BLaER1 (cell line): Measurements from ENCODE around the gene FOXN3.

Experiments used
- H3K27ac ChIP-seq: shearing (Covaris generic); formaldehyde crosslinking; 2 replicates; pipeline ENCODE4 v1.8.1; 2022
- H3K27me3 ChIP-seq: shearing (Covaris generic); formaldehyde crosslinking; 2 replicates; pipeline ENCODE4 v1.8.1; 2022
- H3K36me3 ChIP-seq: shearing (Covaris generic); formaldehyde crosslinking; 2 replicates; pipeline ENCODE4 v1.8.1; 2022
- H3K4me1 ChIP-seq: shearing (Covaris generic); formaldehyde crosslinking; 2 replicates; pipeline ENCODE4 v1.8.1; 2022
- H3K4me2 ChIP-seq: shearing (Covaris generic); formaldehyde crosslinking; 2 replicates; pipeline ENCODE4 v1.8.1; 2022
- H3K4me3 ChIP-seq: shearing (Covaris generic); formaldehyde crosslinking; 2 replicates; pipeline ENCODE4 v1.8.1; 2022
- H3K9ac ChIP-seq: shearing (Covaris generic); formaldehyde crosslinking; 2 replicates; pipeline ENCODE4 v1.8.1; 2022
- H3K9me3 ChIP-seq: shearing (Covaris generic); formaldehyde crosslinking; 2 replicates; pipeline ENCODE4 v1.8.1; 2022
- H4K20me1 ChIP-seq: shearing (Covaris generic); formaldehyde crosslinking; 2 replicates; pipeline ENCODE4 v1.8.1; 2022
- Cebpa-rat ChIP-seq: shearing (Covaris generic); IDR thresholded peaks from 2 replicates; pipeline ENCODE4 v1.8.1; 2022

FOXN3 gene

DNA sequence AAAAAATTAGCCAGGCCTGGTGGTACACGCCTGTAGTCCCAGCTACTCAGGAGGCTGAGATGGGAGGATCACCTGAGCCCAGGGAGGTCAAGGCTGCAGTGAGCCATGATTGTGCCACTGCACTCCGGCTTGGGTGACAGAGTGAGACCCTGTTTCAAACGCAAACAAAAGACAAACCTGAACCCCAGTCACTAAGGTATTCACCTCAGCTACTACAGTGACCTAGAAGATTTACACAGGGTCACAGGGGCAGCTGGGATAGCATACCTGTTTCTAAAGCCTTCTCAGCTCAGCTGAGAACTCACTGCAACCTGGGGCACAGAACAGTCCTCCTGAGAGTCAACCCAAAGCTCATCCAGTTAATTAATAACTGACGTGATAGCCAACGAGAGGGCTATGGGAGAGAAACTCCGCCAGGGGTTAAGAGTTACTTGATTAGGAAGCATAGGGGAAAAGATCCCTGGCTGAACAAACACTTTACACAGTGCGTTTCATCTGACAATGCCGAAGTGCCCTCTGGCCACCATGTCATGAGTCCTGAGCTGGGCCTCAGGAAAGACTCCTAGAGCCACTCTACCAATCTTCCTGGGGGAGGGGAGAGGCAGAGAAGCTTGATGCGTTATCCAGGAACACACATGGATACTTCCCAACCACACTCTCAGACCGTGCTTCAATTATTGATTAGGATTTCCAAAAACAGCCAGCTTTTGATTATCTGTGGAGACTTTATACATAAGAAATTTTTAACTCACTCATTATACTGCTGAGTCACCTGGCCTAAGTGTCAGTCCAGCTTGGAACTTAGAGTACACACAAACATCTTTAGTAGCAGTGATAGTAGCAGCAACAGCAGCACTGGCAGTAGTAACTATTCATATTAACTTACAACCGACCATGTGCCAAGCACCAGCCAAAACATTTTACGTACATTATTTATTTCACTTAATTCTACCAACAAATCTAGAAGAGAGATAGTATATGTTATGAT lies 48.2 kb downstream of the FOXN3 start:
- Histone ChIP-seq H3K9ac (no peak overlapping the region), H3K27ac (peak overlapping the region; percentile 39; the same call in 1 of the 2 replicates)

DNA sequence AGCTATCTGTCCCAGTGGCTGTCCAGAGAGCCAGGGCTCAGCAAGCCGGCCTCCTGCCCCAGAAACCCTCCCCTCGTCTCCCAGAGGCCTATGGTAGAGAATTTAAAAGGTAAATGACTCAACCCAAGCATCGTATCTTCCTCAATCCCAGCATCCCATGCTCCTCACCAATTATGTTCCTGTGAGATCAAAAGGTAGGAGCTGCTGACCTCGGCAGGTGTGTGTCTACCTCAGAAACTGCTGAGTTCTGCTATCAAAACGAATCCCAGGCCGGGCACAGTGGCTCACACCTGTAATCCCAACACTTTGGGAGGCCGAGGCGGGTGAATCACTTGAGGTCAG lies 49.3 kb downstream of the FOXN3 start:
- H3K9ac ChIP-seq: no peak overlapping the region
- peaks cover 17% of the 10 kb centered on the region; the same call in 1 of the 2 replicates for H3K9me3 ChIP-seq
- H3K4me1 ChIP-seq: peaks cover 96% of the 10 kb centered on the region
- H3K4me2 ChIP-seq: peak overlapping the region; percentile 95
- H3K4me3 ChIP-seq: no peak overlapping the region
- peaks cover 23% of the 10 kb centered on the region for H3K36me3 ChIP-seq
- no peak for TF ChIP-seq Cebpa-rat
- H4K20me1 ChIP-seq: peaks cover 11% of the 10 kb centered on the region; the same call in 1 of the 2 replicates
- no peaks in the 10 kb centered on the region for H3K27me3 ChIP-seq
- H3K27ac ChIP-seq: peak overlapping the region; percentile 40

More for the DNA sequence above, 48.2 kb downstream of the FOXN3 start:
- Histone ChIP-seq H4K20me1 (peaks cover 11% of the 10 kb centered on the region; the same call in 1 of the 2 replicates), H3K9me3 (peaks cover 17% of the 10 kb centered on the region; the same call in 1 of the 2 replicates), H3K36me3 (peaks cover 23% of the 10 kb centered on the region), H3K4me1 (peaks cover 94% of the 10 kb centered on the region), H3K4me3 (no peak overlapping the region), H3K4me2 (no peak overlapping the region), H3K27me3 (no peaks in the 10 kb centered on the region)
- no peak for TF ChIP-seq Cebpa-rat

DNA sequence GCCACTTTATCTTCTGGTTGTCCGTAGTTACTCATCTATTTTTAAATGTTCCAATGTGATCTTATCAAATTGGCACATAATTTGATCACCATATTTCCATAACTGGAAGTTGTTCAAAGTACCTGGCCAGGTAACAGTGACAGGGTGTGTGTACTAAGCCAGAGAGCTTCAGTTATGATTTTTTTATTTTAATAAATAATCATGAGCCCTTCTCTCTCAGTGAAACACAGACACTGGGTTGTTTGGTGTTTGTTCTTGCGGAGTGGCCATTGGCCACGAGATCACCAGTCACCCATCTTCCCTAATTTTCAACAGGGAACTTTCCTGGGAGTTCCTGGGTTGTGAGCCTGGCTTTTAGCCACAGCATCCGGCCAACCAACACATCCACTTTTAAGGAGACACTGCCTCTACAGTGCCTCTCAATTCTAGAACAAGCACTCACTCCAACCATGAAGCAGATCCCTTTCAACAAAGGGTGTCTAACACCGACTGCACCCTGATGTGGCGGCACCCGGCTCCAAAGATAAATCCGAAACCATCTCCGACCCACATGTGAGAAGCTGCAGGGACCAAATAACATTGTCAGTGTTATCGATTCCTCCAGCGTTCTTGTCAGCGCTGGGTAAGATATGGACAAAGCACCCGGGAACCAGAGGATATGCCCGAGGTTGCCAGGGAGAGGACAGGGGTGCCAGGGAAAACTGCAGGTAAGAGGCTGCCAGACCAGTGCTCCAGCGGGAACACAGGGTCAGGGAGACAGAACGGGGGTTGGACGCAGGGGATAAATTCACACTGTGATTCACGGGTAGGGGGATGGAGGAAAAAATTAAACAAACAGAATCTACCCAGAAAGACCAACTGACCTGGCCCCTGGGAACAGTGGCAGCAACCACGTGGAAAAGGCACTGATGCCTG lies 49.9 kb downstream of the FOXN3 start:
- no peak overlapping the region for H3K4me3 ChIP-seq
- H3K27ac ChIP-seq: peak overlapping the region; percentile 40
- no peak overlapping the region; the same call in 1 of the 2 replicates for H3K9ac ChIP-seq
- H3K9me3 ChIP-seq: peaks cover 17% of the 10 kb centered on the region; the same call in 1 of the 2 replicates
- no peak for TF ChIP-seq Cebpa-rat
- peaks cover 91% of the 10 kb centered on the region for H3K4me1 ChIP-seq
- H3K27me3 ChIP-seq: no peaks in the 10 kb centered on the region
- peaks cover 23% of the 10 kb centered on the region for H3K36me3 ChIP-seq
- peak overlapping the region; percentile 95 for H3K4me2 ChIP-seq
- peaks cover 11% of the 10 kb centered on the region; the same call in 1 of the 2 replicates for H4K20me1 ChIP-seq

DNA sequence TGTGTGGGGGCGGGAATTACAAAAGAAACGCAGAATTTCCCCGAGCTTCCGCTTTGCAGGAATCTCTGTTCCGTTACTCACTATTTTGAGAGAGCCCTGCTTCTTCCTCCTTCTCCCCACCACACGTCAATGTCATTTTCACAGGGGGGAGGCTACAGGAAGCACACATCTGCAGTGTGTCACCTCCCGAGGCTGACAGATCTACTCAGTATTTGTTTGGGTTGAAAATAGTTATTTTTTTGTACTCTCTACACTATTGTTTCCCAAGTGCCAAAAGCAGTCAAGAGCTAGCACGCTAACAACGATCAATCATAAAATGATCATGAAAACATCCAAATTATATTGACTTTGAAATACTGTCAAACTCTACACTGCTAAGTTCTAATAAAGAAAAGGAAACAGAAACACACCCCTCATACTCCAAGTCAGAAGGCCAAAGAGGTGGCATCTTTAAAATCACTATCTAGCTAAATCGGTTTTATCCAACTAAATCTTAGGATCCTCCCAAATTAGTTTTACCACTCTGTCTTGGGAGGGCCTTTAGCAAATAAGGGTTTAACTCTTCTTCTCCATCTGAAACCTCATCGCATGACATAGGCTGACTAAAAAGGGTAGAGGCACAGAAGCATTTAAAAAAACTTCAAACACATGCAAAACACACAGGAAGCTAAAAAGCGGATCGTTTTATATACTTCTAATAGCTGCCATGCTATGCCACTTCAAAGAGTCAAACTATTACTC lies 51.8 kb downstream of the FOXN3 start:
- H3K27ac ChIP-seq: peak overlapping the region; percentile 78
- peak overlapping the region; percentile 95 for H3K4me2 ChIP-seq
- peaks cover 6% of the 10 kb centered on the region; the same call in 1 of the 2 replicates for H4K20me1 ChIP-seq
- H3K9me3 ChIP-seq: peaks cover 17% of the 10 kb centered on the region; the same call in 1 of the 2 replicates
- H3K4me1 ChIP-seq: peaks cover 72% of the 10 kb centered on the region
- H3K9ac ChIP-seq: peak overlapping the region; percentile 71
- H3K36me3 ChIP-seq: peaks cover 18% of the 10 kb centered on the region
- TF ChIP-seq Cebpa-rat: no peak
- peak overlapping the region; percentile 56 for H3K4me3 ChIP-seq
- H3K27me3 ChIP-seq: no peaks in the 10 kb centered on the region

GRCh38 chr14:89364316-89364715 lies 52.7 kb downstream of the FOXN3 start:
- Histone ChIP-seq H3K4me2 (peak overlapping the region; percentile 95), H3K27me3 (no peaks in the 10 kb centered on the region), H3K36me3 (peaks cover 16% of the 10 kb centered on the region), H3K27ac (peak overlapping the region; percentile 78), H3K9ac (peak overlapping the region; percentile 71), H3K4me3 (peak overlapping the region; percentile 56), H3K4me1 (peaks cover 72% of the 10 kb centered on the region), H3K9me3 (peaks cover 12% of the 10 kb centered on the region; the same call in 1 of the 2 replicates), H4K20me1 (peaks cover 4% of the 10 kb centered on the region; the same call in 1 of the 2 replicates)
- TF ChIP-seq Cebpa-rat: no peak

DNA sequence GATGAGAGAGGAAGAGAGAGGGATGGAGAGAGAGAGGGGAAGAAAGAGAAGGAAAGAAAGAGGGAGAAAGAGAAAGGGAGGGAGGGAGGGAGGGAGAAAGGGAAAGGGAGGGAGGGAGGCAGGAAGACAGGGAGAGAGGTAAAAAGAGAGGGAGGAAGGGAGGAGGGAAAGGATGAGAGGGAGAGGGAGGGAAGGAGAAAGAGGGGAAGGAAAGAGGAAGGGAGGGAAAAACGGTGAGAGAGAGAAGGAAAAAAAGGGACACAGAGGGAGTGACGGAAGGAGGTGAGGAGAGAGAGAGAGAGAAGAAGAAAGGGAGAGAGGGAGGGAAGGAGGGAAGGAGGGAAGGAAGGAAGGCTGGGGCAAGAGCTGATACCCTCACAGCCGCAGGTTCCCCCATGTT lies 56.8 kb downstream of the FOXN3 start:
- Histone ChIP-seq H3K27ac (no peak overlapping the region), H3K9ac (no peak overlapping the region), H3K4me3 (no peak overlapping the region), H4K20me1 (peaks cover 4% of the 10 kb centered on the region; the same call in 1 of the 2 replicates), H3K36me3 (peaks cover 35% of the 10 kb centered on the region; the same call in 1 of the 2 replicates), H3K4me2 (no peak overlapping the region; the same call in 1 of the 2 replicates), H3K4me1 (peaks cover 50% of the 10 kb centered on the region), H3K27me3 (no peaks in the 10 kb centered on the region), H3K9me3 (no peaks in the 10 kb centered on the region)
- no peak for TF ChIP-seq Cebpa-rat

- H3K4me1 ChIP-seq: peaks cover 44% of the 10 kb centered on the region
- no peaks in the 10 kb centered on the region for H3K9me3 ChIP-seq
- no peaks in the 10 kb centered on the region for H3K27me3 ChIP-seq
- no peak for TF ChIP-seq Cebpa-rat
- H3K4me2 ChIP-seq: peak overlapping the region; percentile 47
- no peak overlapping the region for H3K9ac ChIP-seq
- H3K27ac ChIP-seq: peak overlapping the region; percentile 61; the same call in 1 of the 2 replicates
- H3K4me3 ChIP-seq: no peak overlapping the region
- peaks cover 4% of the 10 kb centered on the region; the same call in 1 of the 2 replicates for H4K20me1 ChIP-seq
- H3K36me3 ChIP-seq: peaks cover 36% of the 10 kb centered on the region; the same call in 1 of the 2 replicates
Measured at GRCh38 chr14:89359477-89360222, 57.4 kb downstream of the FOXN3 start.

DNA sequence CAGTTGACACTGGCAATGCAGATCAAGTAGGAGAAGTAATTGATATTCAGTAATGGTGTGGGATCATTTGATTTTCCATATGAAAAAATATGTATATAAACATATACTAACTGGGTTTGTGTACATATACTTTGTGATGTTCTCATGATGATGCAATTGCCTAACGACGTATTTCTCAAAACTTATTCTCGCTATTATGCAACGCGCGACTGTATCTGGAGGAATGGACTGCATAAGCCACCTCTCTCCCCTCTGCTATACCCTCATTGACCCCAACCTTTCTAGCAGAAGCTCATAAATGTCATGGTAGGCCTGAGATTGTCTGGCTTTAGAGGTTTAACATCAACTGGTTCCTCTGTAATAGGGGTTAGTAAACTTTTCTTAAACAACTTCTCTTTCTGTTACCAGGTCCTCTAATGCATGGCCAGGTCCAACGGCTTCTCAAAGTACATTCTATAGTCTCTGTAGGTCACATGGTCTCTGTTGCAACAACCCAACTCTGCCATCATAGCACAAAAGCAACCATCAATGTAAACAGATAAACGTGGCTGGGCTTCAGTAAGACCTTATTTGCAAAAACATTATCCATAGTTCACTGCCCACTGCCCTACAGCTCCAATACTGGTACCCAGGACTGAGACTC lies 59.3 kb downstream of the FOXN3 start:
- Histone ChIP-seq H3K9ac (no peak overlapping the region), H3K27me3 (no peaks in the 10 kb centered on the region), H3K36me3 (peaks cover 36% of the 10 kb centered on the region; the same call in 1 of the 2 replicates), H3K9me3 (no peaks in the 10 kb centered on the region), H4K20me1 (no peaks in the 10 kb centered on the region), H3K4me1 (peaks cover 40% of the 10 kb centered on the region), H3K4me3 (no peak overlapping the region), H3K27ac (0 out of 2 replicates have a peak overlapping the region, but pooled peaks have one; percentile 3), H3K4me2 (no peak overlapping the region)
- no peak for TF ChIP-seq Cebpa-rat
